Motor neuron (in vitro differentiated cells): Measurements from ENCODE around the gene FHIT. TPM values are rescaled to one million over a fixed set of nuclear protein-coding genes. Genes with fewer than 3 reads are reported as not detected.

Experiments used
- ATAC-seq, 8 experiments: fragments of 200-7000 bp; cut with Tn5 transposase; replicated peaks in 6 of 8; 2 replicates each; pipeline ENCODE4 v1.8.0; 2021; ENCODE audit warnings: mild to moderate bottlenecking in 8 of 8, moderate library complexity in 8 of 8
- H3K27ac ChIP-seq, 2 donors: fragments of 250-450 bp; sonication (Bioruptor Pico); 2 replicates each; pipeline ENCODE4 v1.9.0; 2021; ENCODE audit warnings: antibody characterized with exemption in 2 of 2, mild to moderate bottlenecking in 2 of 2, moderate library complexity in 1 of 2
- H3K4me1 ChIP-seq, 2 donors: fragments of 250-450 bp; sonication (Bioruptor Pico); replicated peaks in 1 of 2; 2 replicates each; pipeline ENCODE4 v1.6.1; 2021; ENCODE audit warnings: antibody characterized with exemption in 2 of 2, mild to moderate bottlenecking in 2 of 2, moderate library complexity in 1 of 2
- H3K4me3 ChIP-seq, 5 donors: fragments of 250-450 bp; sonication (Bioruptor Pico); 2 replicates each; pipeline ENCODE4 v1.9.0; 2021; ENCODE audit warnings: antibody characterized with exemption in 5 of 5, mild to moderate bottlenecking in 5 of 5, moderate library complexity in 4 of 5
- WGBS, 10 experiments: fragments of 450-650 bp; shearing (Covaris generic); methylation state at CpG; one replicate each; pipeline ENCODE4 v1.0.0; 2022; 5-methylcytosine and 5-hydroxymethylcytosine counted together
- in situ Hi-C, 9 experiments: fragments of 400-800 bp; cut with MboI; loops; one replicate each; pipeline ENCODE4 v1.15.0; 2021; ENCODE audit warnings: low sequenced_read_pairs in 9 of 9, low pct_unique_long_range_greater_than_20kb in 2 of 9; ENCODE audit not compliant: unreplicated experiment in 9 of 9
- total RNA-seq, 8 experiments: library from RNA; unstranded; fragments of 300-600 nt; gene quantifications; 2 replicates each; pipeline versions ENCODE4 v1.2.3 to v1.2.4, GENCODE V29; 2022

FHIT gene
- total RNA-seq, 8 experiments from 2014 or later = 1.6 to 25.1 (median 12.1) TPM

- 17 to 100% (median 78%) methylated on average over 1 to 7 of the region's 7 CpGs for WGBS, 10 experiments
- H3K4me1 ChIP-seq = no peaks in the 10 kb centered on the region
- H3K27ac ChIP-seq = no peak overlapping the region
- in situ Hi-C loops = no loop called here
- no peak overlapping the region for H3K4me3 ChIP-seq
- no peak for ATAC-seq
These were observed 134.0 kb downstream of the FHIT start for GRCh38 chr3:61117045-61117898.

DNA sequence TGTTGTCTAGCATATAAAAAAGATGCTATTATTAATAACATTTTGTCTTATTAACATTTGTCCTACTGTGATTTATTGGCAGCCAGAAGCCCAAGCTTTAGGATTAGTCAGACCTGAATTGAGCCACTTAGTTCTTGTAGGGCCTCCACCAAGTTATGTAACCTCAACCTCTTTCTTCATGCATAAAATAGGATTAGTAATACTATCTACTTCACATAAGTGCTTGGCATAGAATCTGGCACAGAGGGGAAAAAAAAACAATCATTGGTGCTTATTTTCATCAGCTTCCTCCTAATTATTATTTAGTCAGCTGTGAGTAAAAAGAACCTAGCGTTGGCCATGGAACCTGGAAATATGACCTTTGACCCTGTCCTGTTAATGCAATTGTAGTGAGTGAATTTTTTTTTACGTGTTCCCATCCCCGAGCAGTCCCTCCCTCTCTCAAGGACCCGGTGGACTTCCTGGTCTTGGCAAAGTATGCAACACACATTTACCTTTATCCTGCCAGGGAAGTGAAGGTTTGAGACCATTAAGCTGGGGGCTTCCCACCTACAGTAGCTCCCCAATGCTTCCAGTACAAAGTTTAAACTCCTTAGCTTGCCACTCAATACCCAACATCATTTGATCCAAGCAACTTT is 136.8 kb downstream of the FHIT start:
- no peak for ATAC-seq
- no peak overlapping the region for H3K27ac ChIP-seq
- WGBS, 10 experiments = 51 to 100% (median 85%) methylated on average over 1 to 4 of the region's 4 CpGs; no CpG with 5 or more reads in 3 of the 10 experiments
- H3K4me3 ChIP-seq = no peak overlapping the region
- no peaks in the 10 kb centered on the region for H3K4me1 ChIP-seq
- in situ Hi-C loops = no loop called here

GRCh38 chr3:61111825-61112224 is 139.4 kb downstream of the FHIT start:
- Histone ChIP-seq H3K27ac (no peak overlapping the region), H3K4me1 (no peaks in the 10 kb centered on the region), H3K4me3 (no peak overlapping the region)
- WGBS, 10 experiments = 35 to 100% (median 86%) methylated on average over 1 to 4 of the region's 4 CpGs
- ATAC-seq = peak in 3 of 8 experiments; percentile 32 to 71 (median 65)
- in situ Hi-C loops = no loop called here

DNA sequence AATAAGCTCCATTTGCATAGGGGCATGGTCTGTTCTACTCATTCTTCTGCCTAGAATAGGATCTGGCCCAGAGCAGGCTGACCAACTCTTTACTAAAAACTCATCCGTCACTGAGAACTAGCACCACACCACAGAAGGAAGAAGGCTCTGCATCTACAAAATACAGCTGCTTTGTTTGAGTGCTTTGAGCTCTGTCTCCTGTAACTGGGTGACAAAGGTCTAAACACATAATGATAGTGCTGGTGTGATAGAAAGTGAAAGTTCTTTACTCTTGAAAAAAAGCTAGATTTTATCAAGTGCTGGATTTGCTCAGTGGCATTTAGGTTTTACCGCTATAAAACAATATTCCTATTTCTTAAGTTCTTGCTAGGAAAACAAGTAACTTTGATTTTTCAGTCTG is 140.7 kb downstream of the FHIT start:
- Histone ChIP-seq H3K4me1 (no peaks in the 10 kb centered on the region), H3K27ac (no peak overlapping the region), H3K4me3 (no peak overlapping the region)
- in situ Hi-C loops = no loop called here
- no peak for ATAC-seq
- 50 to 100% (median 100%) methylated on average over 1 to 2 of the region's 2 CpGs; no CpG with 5 or more reads in 1 of the 10 experiments for WGBS, 10 experiments

DNA sequence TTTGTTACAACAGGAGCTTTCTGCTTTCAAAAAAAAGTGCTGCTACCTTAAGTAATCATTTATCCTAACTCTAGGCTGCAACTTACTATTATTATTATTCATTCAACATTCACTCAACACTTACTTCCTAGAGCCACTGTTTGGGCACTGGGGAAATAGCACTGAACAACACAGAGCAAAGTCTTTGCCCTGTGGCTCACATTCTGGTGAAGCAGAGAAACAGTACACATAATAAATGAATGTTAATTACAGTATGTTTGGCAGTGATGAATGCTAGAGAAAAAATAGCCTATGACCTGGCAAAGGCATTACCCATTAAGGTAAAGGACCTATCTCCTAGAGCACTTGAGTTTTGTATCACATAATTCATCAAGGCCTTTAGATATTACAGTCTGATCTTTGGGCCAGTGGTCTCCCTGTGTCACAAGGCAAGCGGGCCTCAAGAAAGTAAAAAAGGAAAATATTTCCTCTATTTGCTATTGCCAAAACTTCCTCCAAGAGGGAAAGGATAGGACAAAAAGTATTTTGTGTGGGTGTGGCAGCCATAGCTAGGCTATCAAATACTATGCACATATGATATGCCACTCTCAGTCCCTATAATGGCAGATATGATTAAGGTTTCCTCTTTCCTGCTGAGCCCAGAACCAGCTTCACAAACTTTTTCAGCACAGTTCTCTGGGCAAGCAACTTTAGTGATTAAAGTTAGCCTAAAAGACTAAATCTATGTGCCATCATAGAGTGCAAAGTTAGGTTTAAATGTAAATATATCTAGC is 142.8 kb downstream of the FHIT start:
- ATAC-seq = peak in 2 of 8 experiments; percentile 25 to 31
- Histone ChIP-seq H3K27ac (no peak overlapping the region), H3K4me3 (no peak overlapping the region), H3K4me1 (no peaks in the 10 kb centered on the region)
- WGBS, 10 experiments = 10 to 100% (median 40%) methylated on average over 1 of the region's 1 CpG; no CpG with 5 or more reads in 5 of the 10 experiments
- in situ Hi-C loops = no loop called here

DNA sequence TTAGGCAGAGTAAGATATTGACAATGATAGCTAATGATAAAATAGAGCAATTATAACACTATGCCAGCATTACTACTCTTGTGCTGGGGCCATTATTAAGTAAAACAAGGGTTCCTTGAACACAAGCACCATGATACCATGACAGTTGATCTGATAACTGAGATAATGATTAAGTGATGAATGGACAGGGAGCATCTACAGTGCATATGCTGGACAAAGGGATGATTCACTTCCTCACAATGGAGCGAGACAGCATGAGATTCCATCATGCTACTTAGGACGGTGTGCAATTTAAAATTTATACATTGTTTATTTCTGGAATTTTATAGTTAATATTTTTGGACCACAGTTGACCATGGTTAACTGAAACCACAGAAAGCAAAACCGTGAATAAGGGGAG is 156.6 kb downstream of the FHIT start:
- peak in 1 of 8 experiments; percentile 32 for ATAC-seq
- Histone ChIP-seq H3K27ac (no peak overlapping the region), H3K4me1 (no peaks in the 10 kb centered on the region), H3K4me3 (no peak overlapping the region)
- in situ Hi-C loops = no loop called here
- 15 to 96% (median 89%) methylated on average over 1 to 3 of the region's 3 CpGs; no CpG with 5 or more reads in 4 of the 10 experiments for WGBS, 10 experiments

DNA sequence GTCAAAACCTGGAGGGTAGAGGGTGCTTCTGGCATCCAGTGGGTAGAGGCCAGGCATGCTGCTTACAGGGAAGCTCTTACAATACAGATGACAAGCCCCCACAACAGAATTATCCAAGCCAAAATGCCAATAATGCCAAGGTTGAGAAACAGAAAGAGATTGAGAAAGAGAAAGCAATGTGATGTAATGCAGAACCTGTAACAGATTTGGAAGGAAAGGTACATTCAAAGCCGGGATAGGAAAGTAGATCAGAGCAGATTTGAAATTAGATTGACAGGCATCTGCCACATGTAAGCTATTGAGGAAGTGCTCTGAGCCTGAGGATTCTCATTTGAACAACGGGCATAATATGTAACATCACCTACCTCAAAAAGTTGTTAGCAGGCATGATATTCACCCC is 157.9 kb downstream of the FHIT start:
- WGBS, 10 experiments = 0 to 100% (median 91%) methylated on average over 1 to 2 of the region's 2 CpGs; no CpG with 5 or more reads in 2 of the 10 experiments
- no peak for ATAC-seq
- in situ Hi-C loops = no loop called here

DNA sequence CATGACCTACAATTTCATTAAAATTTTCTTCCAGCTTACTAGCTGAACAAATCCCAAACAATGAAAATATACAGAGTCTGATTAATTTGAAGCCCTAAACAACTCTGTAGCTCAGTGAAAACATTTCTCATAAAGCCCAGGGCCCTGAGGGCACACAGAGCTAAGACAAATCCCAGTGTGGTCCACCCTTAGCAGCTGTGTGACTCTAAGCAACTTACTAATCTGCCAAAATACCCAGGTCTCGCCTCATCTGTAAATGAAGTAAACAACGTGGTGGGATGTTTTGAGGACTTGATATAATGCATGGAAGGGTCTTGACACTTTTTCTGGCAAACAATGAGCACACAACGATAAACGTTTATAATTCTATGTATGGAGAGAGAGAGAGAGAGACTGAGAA is 158.4 kb downstream of the FHIT start:
- in situ Hi-C loops = no loop called here
- Histone ChIP-seq H3K4me1 (no peaks in the 10 kb centered on the region), H3K4me3 (no peak overlapping the region), H3K27ac (no peak overlapping the region)
- peak in 3 of 8 experiments; percentile 63 to 79 (median 67) for ATAC-seq
- 33 to 84% (median 52%) methylated on average over 3 to 4 of the region's 4 CpGs; no CpG with 5 or more reads in 4 of the 10 experiments for WGBS, 10 experiments

More for the DNA sequence above, 157.9 kb downstream of the FHIT start:
- Histone ChIP-seq H3K27ac (no peak overlapping the region), H3K4me3 (no peak overlapping the region), H3K4me1 (no peaks in the 10 kb centered on the region)

GRCh38 chr3:61090389-61091169 is 160.7 kb downstream of the FHIT start:
- peak in 2 of 8 experiments; percentile 50 to 56 for ATAC-seq
- Histone ChIP-seq H3K4me1 (no peaks in the 10 kb centered on the region), H3K27ac (no peak overlapping the region), H3K4me3 (no peak overlapping the region)
- in situ Hi-C loops = no loop called here
- WGBS, 10 experiments = 8 to 89% (median 65%) methylated on average over 2 to 6 of the region's 6 CpGs

GRCh38 chr3:61087465-61087864 is 163.8 kb downstream of the FHIT start:
- Histone ChIP-seq H3K4me1 (no peaks in the 10 kb centered on the region), H3K4me3 (no peak overlapping the region), H3K27ac (no peak overlapping the region)
- in situ Hi-C loops = no loop called here
- ATAC-seq = no peak
- WGBS, 10 experiments = 11 to 100% (median 83%) methylated on average over 1 to 2 of the region's 2 CpGs

- Histone ChIP-seq H3K27ac (no peak overlapping the region), H3K4me3 (no peak overlapping the region), H3K4me1 (peaks cover 15 to 30% of the 10 kb centered on the region in 2 donors)
- in situ Hi-C loops = no loop called here
- 30 to 100% (median 82%) methylated on average over 1 to 3 of the region's 3 CpGs for WGBS, 10 experiments
- no peak for ATAC-seq
These were observed 169.7 kb downstream of the FHIT start for GRCh38 chr3:61081554-61081953.

GRCh38 chr3:61080737-61081445 is 170.4 kb downstream of the FHIT start:
- in situ Hi-C loops = no loop called here
- peak overlapping the region in 1 of 2 donors; percentile 5 for H3K27ac ChIP-seq
- 13 to 75% (median 25%) methylated on average over 1 to 5 of the region's 5 CpGs; no CpG with 5 or more reads in 1 of the 10 experiments for WGBS, 10 experiments
- H3K4me1 ChIP-seq = peaks cover 15 to 30% of the 10 kb centered on the region in 2 donors
- H3K4me3 ChIP-seq = no peak overlapping the region
- ATAC-seq = no peak
